Astrocyte of the cerebellum (primary cell): Measurements from ENCODE around the gene BCL2L15.

Source experiments
- DNase-seq: peaks from one replicate; pipeline ENCODE4 v3.0.0-alpha.2; 2011; ENCODE audit warnings: low read depth
- H3K4me3 ChIP-seq: 2 replicates; pipeline ENCODE4 v1.5.1; 2011; ENCODE audit warnings: mild to moderate bottlenecking, low read depth, low read length, moderate library complexity
- CTCF ChIP-seq: IDR thresholded peaks from 2 replicates; pipeline ENCODE4 v1.5.1; 2012; ENCODE audit warnings: low read length, low read depth, moderate library complexity, mild to moderate bottlenecking; ENCODE audit errors: missing control alignments
- in situ Hi-C: cut with HindIII; loops from 2 replicates; pipeline ENCODE4 v1.10.0; 2017; ENCODE audit warnings: low sequenced_read_pairs

The BCL2L15 gene

DNA sequence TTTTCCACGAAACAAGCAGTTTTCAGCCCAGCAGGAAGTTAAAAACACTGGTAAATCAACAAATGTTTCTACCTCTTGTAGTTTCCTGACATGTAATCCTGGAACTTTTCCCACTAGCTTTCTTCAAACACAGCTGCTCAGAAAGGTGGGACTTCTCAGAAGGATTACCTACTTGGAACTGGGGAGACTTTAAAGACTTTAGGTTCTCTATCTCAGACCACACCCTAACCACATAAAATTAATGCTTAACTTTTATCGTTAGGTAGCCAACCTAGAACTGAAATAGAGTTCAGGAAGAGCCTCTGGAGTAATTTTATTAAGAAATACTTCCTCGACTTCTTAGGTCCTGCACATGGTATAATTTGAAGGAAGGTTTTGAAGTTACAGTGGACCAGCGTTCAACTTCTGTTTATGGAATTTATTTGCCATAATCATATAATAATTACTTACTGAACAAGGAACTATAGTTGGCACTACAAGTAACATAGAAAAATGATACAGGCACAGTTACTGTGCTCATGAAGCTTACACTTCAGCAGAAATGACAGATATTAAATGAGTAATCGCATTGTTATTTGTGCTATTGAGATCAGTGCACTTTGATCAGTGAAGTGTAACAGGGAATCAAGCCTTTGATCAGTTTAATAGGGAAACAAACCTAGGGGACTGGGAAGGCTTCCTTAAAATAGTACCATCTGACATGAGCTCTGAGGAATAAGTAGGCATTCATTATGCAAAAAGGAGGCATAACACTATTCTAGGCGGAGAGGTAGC, at the start of gene BCL2L15:
BCL2L15 (minus strand) TSS at position 180 of the 774 bp plus-strand sequence. CDS start 206 bp downstream, outside the sequence.
- TF ChIP-seq CTCF: no peak
- DNase-seq: no peak
- H3K4me3 ChIP-seq: no peak within 1 kb of the TSS
- in situ Hi-C loops: no loop called here

GRCh38 chr1:113937146-113937545, 49.8 kb upstream of the BCL2L15 start:
- TF ChIP-seq CTCF: no peak
- no peak overlapping the region for H3K4me3 ChIP-seq
- DNase-seq: no peak
- in situ Hi-C loops: no loop called here

- H3K4me3 ChIP-seq: no peak overlapping the region
- no peak for TF ChIP-seq CTCF
- no peak for DNase-seq
- in situ Hi-C loops: no loop called here
Observed at GRCh38 chr1:113935970-113936369, 48.6 kb upstream of the BCL2L15 start.

- DNase-seq: no peak
- TF ChIP-seq CTCF: no peak
- no peak overlapping the region for H3K4me3 ChIP-seq
- in situ Hi-C loops: no loop called here
Observed at GRCh38 chr1:113935176-113935575, 47.8 kb upstream of the BCL2L15 start.

DNA sequence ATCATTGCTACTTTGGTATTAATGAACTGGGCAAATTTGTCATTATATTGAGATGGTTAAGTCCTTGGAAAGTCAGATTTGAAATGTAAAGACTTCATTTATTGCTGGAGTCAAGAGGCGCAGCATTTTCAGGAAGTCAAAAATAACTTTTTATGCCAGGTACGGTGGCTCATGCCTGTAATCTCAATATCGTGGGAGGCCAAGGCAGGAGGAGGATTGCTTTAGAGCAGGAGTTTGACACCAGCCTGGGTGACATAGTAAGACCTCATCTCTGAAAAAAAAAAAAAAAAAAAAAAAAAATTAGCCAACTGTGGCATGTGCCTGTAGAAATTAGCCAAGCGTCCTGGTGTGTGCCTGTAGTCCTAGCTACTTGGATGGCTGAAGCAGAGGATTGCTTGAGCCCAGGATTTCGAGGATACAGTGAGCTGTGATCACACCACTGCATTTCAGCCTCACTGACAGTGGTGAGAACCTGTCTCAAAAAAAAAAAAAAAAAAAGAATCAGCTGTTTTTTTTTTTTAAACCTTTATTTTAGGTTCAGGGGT, 47.2 kb upstream of the BCL2L15 start:
- in situ Hi-C loops: no loop called here
- no peak for TF ChIP-seq CTCF
- no peak overlapping the region for H3K4me3 ChIP-seq
- DNase-seq: no peak

GRCh38 chr1:113934006-113934405, 46.6 kb upstream of the BCL2L15 start:
- in situ Hi-C loops: no loop called here
- no peak overlapping the region for H3K4me3 ChIP-seq
- TF ChIP-seq CTCF: no peak
- DNase-seq: no peak
